ENCODE data around the gene COX20.
"Not testable (repeated sequence)": the region's sequence is repeated elsewhere in the genome, so short reads cannot be mapped to it uniquely, and the experiment has no call there.

Gene COX20

DNA sequence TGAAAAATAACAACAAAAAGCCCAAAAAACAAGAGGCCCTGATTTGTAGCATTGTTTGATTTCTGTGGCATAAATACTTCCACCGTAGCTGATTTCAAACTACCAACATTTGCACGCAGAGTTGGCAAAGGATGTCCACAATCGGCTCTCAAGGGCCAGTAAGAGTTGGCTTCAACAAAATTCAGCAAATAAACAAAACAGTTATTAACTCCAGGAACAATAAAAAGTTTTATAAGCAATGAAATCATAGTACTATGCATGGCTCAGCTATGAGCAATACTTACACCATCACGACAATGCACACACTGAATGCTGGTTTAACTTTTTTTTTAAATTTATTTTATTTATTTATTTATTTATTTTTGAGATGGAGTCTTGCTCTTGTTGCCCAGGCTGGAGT, 8.7 kb upstream of the COX20 start:
- no peak for DNase-seq

DNA sequence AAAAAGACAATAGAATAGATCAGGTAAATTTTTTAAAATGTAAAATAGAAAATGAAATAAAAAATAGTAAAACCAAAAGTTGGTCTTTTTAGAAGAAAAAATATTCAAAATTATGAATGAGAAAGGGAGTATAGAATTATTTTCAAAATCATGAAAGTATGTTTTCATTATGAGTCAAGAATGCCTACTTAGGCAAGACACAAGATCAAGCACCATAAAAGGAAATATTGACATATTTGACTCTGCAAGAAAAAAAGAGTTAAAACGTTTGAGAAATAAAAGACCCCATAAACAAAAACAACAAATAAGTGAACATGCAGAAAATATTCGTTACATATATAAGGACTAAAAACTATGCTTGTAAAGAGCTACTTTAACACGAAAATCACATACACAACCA, 4.8 kb upstream of the COX20 start:
- no peak for DNase-seq

DNA sequence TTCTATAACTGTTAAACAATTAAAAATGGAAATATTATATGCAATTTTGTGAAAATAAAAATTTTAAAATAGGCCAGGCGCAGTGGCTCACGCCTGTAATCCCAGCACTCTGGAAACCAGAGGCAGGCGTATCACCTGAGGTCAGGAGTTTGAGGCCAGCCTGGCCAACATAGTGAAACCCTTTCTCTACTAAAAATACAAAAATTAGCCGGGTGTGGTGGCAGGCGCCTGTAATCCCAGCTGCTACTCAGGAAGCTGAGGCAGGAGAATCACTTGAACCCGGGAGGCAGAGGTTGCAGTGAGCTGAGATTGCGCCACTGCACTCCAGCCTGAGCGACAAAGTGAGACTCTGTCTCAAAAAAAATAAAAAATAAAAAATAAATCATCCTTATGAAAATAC, 2.2 kb upstream of the COX20 start:
- not testable (repeated sequence) for DNase-seq

DNA sequence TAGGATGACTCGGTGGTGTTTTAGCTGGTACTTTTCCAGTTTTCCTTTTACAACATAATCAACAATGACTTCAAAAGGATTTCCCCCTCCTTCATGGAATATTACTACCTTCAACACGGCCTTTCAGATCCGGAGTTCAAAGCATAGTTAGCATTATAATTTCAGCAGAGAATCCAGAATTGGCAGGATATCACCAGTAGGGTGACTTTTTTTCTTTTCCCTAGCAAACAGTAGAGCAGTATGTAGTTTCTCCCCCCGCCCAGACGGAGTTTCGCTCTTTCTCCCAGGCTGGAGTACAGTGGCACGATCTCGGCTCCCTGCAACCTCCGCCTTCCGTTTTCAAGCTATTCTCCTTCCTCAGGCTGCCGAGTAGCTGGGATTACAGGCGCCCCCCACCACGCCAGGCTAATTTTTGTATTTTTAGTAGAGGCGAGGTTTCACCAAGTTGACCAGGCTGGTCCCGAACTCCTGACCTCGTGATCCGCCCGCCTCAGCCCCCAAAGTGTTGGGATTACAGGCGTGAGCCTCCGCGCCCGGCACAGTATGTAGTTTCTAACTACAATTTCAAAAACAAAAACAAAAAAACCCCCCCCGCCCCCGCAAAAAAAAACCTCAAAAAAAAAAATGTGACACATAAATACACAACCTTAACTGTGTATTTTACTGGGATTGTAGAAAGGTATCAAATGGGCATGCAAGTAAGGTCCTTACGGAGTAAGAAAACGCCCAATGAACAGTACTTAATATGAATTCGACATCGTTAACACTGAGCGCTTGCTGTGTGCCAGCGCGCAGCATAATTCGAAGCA, 1.5 kb upstream of the COX20 start:
- DNase-seq, result peak; percentile 36

DNA sequence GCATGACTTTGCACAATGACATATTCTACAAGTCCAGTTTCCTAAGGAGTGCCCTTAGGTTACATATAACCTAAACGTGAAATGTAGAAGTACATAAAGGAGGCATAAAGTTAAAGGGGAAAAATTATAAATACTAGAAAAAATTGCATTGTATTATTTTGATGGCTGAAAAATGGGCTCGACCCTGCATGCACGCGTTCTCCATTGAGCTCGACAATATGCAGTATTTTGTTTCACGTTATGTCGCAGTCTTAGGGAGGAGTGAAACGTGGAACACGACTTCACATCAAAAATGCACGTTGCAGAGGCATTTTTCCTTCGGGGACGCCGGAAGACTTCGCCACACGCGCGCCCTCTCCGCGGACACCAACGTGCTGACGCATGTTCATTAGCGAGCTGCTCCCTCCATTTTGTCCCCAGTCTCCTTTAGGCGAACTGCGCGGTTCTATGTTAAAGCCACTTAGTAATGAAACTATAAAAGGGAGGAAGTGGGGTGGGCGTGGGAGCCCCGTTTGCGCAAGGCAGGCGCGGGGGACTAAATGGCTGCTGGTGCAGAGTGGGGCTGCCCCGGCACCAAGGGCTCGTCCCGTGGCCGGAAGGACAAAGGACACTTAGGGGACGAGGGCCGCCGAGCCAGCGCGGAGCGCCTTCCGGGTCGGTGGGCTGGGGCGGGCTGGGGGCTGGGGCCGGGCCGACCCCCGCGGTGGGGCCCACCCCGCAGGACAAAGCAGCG, 749 bp upstream of the COX20 start:
- DNase-seq, result peak; percentile 76

DNA sequence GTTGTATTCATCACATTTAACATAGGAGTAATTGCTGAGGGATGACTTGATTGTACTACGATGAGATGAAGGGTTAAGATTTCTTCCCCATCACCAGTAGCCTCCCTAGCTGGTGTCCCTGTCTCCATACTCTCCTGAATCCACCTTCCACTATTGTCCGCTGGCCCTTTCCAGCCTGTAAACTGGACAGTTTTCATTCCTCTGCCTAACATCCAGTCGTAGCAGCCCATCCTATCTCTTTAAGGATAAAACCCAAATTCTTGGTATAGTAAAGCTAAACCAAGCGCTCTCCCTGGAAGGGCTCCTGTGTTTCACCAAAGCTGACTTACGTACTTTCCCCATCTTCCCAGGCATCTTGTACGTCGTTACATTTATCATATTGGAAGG, 670 bp downstream of the COX20 start:
- no peak for DNase-seq

DNA sequence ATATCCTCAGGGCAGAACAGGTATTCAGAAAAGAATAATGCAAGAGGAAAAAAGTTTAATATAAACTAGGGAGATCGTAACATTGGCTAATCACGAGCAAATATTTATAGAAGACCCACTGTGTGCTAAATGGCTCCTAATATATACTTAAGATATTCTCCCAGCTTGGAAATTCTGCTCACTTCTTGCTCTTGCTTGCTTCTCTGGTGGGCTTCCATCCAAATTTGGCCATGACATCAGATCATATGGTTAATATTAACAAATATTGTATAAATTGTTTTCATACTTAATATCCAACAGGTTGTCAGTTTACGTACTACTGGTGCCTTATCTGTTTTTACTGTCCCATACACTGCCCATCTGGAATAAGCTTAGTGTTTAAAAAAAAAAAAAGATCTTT, 1.1 kb downstream of the COX20 start:
- DNase-seq, result no peak

DNA sequence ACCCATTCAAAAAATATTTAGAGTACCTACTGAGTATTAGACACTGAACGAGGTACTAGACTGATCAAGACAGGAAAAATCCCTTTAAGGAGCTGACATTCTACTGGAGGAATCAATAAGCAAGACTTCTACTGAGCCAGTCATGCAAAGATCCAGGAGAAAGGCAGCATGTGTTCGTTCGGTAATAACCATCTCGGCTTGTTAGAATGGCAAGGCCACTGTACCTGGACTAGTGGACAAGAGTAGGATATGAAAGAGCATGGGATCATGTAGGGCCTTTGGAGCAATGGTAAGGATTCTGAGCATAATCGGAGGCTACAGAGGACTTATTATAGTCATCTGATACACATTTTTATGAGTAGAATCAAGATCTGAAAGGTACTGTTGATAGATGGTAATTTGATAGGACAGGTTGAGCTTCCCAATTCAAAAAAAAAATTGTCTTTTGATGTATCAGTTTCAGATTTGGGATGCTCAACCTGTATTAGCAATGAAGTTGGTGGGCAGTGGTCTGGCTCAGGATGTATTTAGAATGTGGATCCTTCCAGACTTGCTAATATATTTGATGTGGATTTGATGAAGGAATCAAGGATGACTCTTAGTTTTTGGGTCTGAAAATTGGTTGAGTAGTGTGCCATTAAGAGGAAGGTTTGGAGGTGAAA, 2.3 kb downstream of the COX20 start:
- no peak for DNase-seq

DNA sequence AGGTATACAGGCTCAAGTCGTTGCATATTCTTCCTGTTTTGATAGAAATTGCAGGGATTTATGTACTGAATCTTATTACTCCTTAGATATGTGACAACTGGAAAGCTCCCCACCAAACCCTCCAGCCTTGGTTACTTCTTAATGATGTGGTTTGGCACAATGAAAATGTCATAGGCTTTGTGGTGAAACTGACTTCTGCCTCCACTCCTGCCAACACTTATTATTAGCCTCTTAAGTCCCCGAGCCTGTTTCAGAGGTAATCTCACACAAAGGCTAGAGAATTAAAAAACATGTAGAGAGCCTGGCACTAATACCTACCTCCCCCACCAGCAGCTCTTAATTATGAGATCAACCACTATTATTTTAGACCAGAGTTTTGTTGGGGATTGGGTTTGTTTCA, 4.2 kb downstream of the COX20 start:
- DNase-seq, result no peak

DNA sequence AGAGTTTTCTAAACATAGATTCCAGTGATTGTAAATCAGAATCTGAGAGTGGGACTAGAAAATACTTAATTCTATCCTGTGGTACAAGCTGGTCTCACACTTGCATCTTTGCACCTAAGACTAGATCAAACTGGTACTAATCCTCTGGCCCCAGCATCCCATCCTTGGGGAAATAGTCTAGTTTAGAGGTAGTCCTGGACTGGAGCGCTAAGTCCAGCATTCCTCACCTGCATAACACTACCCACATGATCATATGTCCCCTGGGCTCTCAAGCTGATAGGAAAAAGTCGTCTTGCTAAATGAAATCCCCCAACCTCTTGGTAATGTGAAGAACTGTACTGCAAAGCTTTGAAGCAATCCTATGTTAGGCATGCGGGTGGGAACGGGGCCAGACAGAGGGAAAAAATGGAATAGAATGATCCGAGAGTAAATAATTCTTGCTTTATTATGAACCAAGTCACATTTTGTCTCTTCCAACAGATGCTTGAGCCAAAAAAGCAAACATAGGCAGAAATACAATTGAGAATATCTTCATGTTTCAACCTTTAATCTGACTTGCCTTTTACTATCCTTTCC, 4.8 kb downstream of the COX20 start:
- no peak for DNase-seq

DNA sequence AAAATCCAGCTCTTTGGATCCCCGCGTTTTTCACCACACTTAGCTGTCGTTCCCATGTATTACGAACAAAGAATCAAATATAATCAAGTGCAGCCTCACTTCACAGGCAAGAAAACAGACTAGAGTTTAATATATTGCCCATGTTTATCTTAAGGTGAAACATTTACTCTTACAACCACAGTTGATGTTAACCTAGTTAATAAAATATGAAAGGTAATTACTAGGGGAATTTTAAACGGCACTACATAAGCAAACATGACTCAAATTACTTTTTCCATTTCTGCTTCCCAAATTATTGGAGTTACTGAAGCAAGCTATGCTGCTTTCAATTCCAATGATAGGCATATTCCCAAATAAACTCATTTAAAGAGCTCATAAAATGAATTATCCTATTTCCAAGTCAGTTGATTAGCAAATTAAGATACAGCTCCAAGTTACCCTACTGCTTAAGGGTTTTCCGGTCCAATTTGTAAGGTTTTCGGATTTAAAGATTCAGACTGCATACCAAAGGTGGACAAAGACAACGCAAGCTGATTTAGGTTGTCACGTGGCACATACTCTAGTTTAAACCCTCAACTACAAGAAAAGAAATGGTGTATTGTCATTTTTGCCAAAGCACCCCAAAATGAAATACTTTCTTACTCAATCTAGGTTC, 5.9 kb downstream of the COX20 start:
- no peak for DNase-seq

DNA sequence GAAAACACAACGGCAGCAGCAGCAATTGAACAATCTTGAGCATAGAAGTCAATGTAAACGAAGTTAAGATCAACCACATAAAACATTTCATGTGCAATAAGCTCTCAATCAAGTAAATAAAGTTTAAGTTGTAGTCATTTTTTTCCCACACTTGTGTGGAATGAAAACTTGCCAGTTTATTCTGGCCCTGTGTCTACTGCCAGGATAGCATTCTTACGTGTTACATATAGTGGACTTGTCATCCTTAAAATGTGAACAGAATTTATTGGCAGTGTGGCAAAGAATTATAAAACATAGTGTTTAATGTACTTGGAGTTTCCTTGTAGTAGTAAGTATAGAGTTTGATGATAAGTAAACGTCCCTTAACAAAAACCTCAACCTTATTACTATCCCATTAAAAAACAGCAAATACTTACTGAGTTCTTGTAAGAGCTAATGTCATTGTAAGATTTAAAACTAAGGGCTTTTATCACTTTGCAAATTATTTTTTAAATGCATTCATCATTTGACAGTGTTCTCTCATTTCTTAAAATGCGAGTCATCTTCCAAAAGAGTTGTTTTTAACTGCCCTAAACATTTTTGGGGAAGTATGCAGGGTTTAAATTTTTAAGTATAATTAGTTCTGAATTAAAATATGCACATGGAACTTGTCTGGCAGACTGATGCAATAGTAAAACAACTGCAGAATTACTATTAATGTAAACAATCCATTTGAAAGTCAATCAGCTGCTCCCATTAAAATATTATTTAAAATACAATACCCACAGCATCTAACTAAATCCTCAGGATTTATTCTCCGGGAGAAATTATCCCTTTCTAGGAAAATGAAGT, 7.9 kb downstream of the COX20 start:
- DNase-seq, result no peak

DNA sequence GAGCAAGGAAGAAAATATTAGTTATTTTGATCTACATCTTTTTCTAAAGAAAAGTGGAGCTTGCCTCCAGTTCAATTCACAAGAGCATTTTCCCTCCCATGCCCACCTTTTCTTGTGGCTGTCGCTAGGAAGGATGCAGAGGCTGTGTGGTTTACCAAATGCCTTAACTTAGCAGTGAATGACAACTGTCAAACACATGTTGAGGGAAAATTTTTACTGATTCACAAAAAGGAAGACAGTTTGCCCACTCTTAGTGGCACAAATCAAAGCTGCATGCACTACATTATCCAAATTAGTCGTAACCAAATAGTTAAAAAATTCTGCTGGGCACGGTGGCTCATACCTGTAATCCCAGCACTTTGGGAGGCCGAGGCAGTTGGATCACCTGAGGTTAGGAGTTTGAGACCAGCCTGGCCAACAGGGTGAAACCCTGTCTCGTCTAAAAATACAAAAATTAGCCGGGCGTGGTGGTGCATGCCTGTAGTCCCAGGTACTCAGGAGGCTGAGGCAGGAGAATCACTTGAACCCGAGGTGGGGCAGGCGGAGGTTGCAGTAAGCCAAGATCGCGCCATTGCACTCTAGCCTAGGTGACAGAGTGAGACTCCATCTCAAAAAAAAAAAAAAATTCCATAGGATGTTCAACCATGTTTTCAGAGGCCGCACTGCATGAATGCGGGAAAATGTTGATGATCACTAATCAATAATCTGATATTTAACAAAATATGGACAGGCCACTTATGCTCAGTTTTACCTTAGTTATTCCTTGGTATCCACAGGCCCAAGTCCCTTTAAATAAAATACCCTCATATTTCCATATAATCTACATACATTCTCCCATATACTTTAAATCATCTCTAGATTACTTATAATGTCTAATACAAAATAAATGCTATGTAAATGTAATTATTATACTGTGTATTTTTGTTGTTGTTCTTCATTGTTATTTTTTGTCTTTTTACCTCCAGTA, 9.0 kb downstream of the COX20 start:
- no peak for DNase-seq

DNA sequence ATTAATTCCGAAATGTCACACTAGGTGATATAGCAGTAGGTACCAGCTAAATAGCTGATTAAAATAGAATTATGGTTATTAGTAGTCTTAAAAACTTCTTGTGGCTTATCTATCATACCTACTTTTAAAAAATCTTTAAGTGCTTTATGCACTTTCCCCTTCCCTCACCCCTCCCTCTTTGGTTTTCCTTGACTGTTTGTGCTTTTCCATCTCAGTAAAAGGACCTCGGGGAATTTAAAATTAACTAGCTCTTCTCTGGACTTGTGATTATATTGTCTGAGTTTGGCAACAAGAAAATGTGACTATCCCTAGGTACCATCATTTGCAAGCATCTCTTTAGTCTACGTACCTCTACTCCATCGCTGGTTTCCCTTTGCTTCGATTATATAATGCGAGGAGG, 11.2 kb downstream of the COX20 start:
- no peak for DNase-seq

DNA sequence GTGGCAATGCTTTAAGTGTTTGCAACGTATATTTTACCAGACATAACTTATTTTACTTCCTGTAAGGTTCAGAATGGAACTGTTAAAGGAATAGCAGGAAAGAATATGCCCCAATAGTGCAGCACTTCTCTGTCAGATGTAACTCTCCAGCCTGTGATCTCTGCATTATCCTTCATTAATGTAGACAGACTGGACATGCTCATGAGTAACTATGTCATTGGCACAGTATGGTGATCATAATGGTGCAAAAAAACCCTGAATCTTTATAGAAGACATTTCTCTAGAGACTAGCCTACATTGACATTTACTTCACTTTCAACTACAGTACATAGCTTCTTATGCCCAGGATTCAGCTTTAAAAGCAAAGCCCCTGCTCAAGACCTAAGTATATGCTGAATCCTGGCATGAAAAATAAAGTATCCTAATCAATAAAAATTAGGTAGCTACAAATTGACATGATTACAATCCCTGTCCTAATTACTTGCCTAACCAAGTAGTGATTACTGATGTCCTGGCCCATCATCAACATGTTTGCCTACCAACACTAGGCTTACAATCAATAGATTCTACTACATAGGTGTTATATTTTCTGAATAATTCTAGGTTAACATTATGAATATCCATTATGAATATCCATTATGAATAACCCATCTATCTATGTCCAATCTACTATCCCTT, 13.9 kb downstream of the COX20 start:
- DNase-seq, result no peak

DNA sequence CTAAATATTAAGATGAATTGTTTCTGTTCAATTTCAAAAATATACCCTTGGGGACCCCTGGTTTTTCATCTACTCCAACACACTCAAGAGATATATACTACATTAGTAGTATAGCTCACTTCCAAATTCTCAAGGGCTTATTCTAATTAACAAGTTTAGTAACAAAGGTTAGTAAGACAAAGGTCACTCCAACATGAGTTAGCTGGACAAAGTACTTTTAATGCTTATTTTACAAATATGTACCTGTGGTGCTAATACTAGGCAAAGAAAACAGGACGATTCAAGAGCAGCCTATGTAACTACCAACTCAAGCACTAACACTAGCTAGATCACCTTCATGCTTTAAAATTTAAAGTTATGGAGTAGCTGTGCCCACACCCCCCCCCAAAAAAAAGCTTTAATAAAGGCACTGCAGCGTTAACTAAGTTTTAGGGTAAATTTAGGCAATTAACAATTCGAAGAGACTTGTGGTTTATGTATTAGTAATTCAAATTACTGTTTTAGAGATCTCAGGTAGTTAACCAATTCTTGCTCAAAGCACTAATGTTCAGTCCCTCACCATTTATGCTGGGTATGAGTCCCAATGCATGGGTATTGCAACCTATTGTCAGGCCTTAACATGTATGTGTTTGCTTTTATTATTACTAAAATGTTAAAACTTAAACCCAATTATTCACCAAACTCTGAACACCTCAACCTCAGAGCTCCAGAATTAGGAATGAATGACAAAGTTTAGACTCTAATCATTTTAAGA, 14.8 kb downstream of the COX20 start:
- DNase-seq, result no peak

DNA sequence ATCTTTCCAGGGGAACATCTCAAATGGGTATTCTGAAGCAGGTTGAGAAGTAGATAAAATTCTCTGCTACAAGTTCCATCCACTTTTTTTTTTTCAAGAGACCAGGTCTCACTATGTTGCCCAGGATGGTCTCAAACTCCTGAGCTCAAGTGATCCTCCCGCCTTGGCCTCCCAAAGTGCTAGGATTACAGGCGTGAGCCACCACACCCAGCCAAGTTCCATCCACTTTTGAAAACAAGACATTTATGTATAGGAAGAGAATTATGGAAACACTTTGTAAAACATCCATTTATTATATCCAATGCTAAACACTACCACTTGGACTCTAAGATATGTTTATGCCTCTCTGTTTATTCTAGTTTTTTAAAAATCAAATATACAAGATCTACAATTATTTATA, 15.4 kb downstream of the COX20 start:
- DNase-seq, result no peak

DNA sequence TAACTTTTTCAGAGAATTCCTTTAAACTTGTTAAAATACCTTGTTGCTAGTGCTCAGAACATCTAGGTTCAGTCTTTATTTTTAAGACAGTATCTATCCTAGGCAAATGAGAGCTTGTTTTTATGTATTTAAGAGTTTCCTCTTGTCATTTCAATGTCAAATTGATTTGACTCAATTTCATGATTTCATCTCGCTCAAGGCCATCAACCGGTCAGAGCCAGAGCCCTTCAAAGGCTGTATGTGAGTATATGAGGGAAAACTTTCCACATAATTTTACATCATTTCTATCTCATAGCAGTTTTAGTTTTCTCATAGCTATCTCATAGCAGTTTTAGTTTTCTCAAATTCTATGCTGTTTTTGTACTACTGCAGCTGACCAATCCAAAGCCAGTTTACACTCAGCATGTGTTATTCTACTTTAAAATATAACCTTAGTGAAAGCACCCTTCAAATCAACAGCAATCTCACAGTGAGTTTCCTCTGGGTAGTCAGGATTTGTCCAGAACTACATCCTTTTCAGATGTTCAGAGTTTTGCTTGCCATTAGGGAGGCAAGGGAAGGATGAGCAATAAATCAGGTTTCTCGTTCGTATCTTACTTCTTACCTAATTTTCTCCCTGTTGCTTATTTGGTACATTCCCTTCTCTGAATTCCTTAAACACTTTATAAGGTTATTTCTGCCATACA, 16.2 kb downstream of the COX20 start:
- DNase-seq, result no peak

DNA sequence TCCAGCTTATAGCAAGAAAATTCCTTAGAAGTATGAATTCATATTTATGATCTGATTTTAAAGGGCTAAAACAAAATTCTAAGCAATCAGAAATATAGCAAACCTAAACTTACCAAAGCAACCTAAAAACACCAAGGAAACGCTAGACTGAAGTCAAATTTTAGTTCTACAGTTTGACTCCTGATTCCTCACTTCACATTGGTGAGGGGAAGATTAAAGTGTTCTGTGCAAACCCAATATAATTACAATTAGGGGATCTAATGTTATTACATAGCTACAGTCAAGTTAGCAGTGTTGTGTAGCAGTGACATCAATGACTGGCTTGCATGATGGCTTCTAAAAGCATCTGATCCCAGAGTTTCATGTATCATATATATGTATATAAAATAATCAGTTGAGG, 17.2 kb downstream of the COX20 start:
- DNase-seq, result no peak
